ENCODE measurements around the gene TESK1. TPM values are rescaled to one million over a fixed set of nuclear protein-coding genes. Genes with fewer than 3 reads are reported as not detected.
"Not testable (repeated sequence)": the region's sequence is repeated elsewhere in the genome, so short reads cannot be mapped to it uniquely, and the experiment has no call there.

TESK1 gene
- total and polyA plus RNA-seq, 9 donors = 13.2 to 51.1 (median 35.0) TPM

GRCh38 chr9:35594471-35594870 lies 10.6 kb upstream of the TESK1 start:
- Histone ChIP-seq H3K27ac (no peak overlapping the region), H3K9me3 (peaks cover 0 to 7% of the 10 kb centered on the region in 2 donors), H3K4me3 (no peak overlapping the region), H3K4me1 (ENCODE audit: insufficient read depth) (no peaks in the 10 kb centered on the region), H3K36me3 (no peaks in the 10 kb centered on the region), H3K27me3 (no peaks in the 10 kb centered on the region)
- DNase-seq = no peak
- WGBS, 3 donors = 95 to 98% (median 96%) methylated on average over 4 of the region's 4 CpGs
- no peak for TF ChIP-seq EP300 (IDR thresholded peaks at IDR 0.05)
- TF ChIP-seq CTCF (IDR thresholded peaks at IDR 0.05) = no peak
- no peak for TF ChIP-seq POLR2A (IDR thresholded peaks at IDR 0.05)
- intact Hi-C loops (cut with DNase I) = no loop called here

GRCh38 chr9:35596907-35597306 lies 8.2 kb upstream of the TESK1 start:
- H3K9me3 ChIP-seq; DNase-seq; intact Hi-C loops (cut with DNase I); H3K27ac ChIP-seq; H3K4me3 ChIP-seq; H3K36me3 ChIP-seq; H3K27me3 ChIP-seq; H3K4me1 ChIP-seq (ENCODE audit: insufficient read depth): not testable (repeated sequence)
- 91 to 93% (median 92%) methylated on average over 2 of the region's 2 CpGs for WGBS, 3 donors

GRCh38 chr9:35598866-35599590 lies 6.0 kb upstream of the TESK1 start:
- H3K27ac ChIP-seq = no peak overlapping the region
- intact Hi-C loops (cut with DNase I) = no loop called here
- no peaks in the 10 kb centered on the region for H3K9me3 ChIP-seq

GRCh38 chr9:35599763-35600604 lies 5.1 kb upstream of the TESK1 start:
- TF ChIP-seq EP300 (IDR thresholded peaks at IDR 0.05) (no peak), POLR2A (IDR thresholded peaks at IDR 0.05) (no peak), CTCF (IDR thresholded peaks at IDR 0.05) (no peak)
- DNase-seq = no peak
- Histone ChIP-seq H3K27me3 (no peaks in the 10 kb centered on the region), H3K9me3 (no peaks in the 10 kb centered on the region), H3K36me3 (no peaks in the 10 kb centered on the region), H3K4me3 (no peak overlapping the region), H3K27ac (no peak overlapping the region), H3K4me1 (ENCODE audit: insufficient read depth) (peaks cover 3% of the 10 kb centered on the region)
- intact Hi-C loops (cut with DNase I) = no loop called here
- 88 to 91% (median 90%) methylated on average over 14 of the region's 14 CpGs for WGBS, 3 donors

More at GRCh38 chr9:35598866-35599590, 6.0 kb upstream of the TESK1 start:
- H3K4me1 ChIP-seq (ENCODE audit: insufficient read depth) = peaks cover 3% of the 10 kb centered on the region
- H3K4me3 ChIP-seq = no peak overlapping the region
- H3K27me3 ChIP-seq = no peaks in the 10 kb centered on the region
- WGBS, 3 donors = 85 to 98% (median 92%) methylated on average over 5 to 11 of the region's 11 CpGs
- H3K36me3 ChIP-seq = no peaks in the 10 kb centered on the region
- TF ChIP-seq EP300 (IDR thresholded peaks at IDR 0.05) (no peak), CTCF (IDR thresholded peaks at IDR 0.05) (no peak), POLR2A (IDR thresholded peaks at IDR 0.05) (no peak)
- no peak for DNase-seq
